HepG2 (cell line): ENCODE results near the gene ABHD12. TPM values are rescaled to one million over a fixed set of nuclear protein-coding genes. Genes with fewer than 3 reads are reported as not detected.
A peak's percentile ranks its signal among the peaks of the same experiment; 100 is the strongest.

Experiments
- ATF6 ChIP-seq: sonication (generic); formaldehyde crosslinking; conservative IDR thresholded peaks from 2 replicates; pipeline ENCODE4 v1.4.0; 2020; ENCODE audit warnings: missing genetic modification reagents
- BHLHE40 ChIP-seq: IDR thresholded peaks from 2 replicates; pipeline ENCODE4 v1.6.1; 2011; ENCODE audit warnings: low read length, improper control_type of control experiment
- EP300 ChIP-seq, 3 experiments: sonication (generic) in 1 of 3; formaldehyde crosslinking in 1 of 3; IDR thresholded peaks; 2 replicates each; pipeline versions ENCODE4 v1.5.1 to v1.6.1; 2011 to 2020; ENCODE audit warnings: low read depth in 2 of 3, low read length in 2 of 3, borderline replicate concordance in 1 of 3, improper control_type of control experiment in 1 of 3, mild to moderate bottlenecking in 1 of 3, missing genetic modification reagents in 1 of 3, moderate library complexity in 1 of 3
- HMGXB4 ChIP-seq, 2 experiments: sonication (generic) in 1 of 2; formaldehyde crosslinking in 1 of 2; IDR thresholded peaks; 2 replicates each; pipeline versions ENCODE4 v1.4.0 to v1.6.1; 2018 to 2020; ENCODE audit warnings: missing genetic modification reagents in 2 of 2, borderline replicate concordance in 1 of 2, low read depth in 1 of 2, mild to moderate bottlenecking in 1 of 2, missing biosample characterization in 1 of 2
- JUN ChIP-seq: sonication (generic); formaldehyde crosslinking; IDR thresholded peaks from 2 replicates; pipeline ENCODE4 v1.4.0; 2020; ENCODE audit warnings: mild to moderate bottlenecking, missing genetic modification reagents
- KAT8 ChIP-seq: IDR thresholded peaks from 2 replicates; pipeline ENCODE4 v1.6.1; 2016; ENCODE audit warnings: missing genetic modification reagents, missing compliant biosample characterization
- KDM6A ChIP-seq: IDR thresholded peaks from 2 replicates; pipeline ENCODE4 v1.6.1; 2016; ENCODE audit warnings: low read depth
- NCOR1 ChIP-seq: fragments of 200-600 bp; sonication (generic); IDR thresholded peaks from 2 replicates; pipeline ENCODE4 v1.7.0; 2017; ENCODE audit warnings: antibody characterized with exemption, low read length, borderline replicate concordance
- NFKBIZ ChIP-seq: IDR thresholded peaks from 2 replicates; pipeline ENCODE4 v1.6.1; 2018; ENCODE audit warnings: missing genetic modification reagents, missing compliant biosample characterization
- NKX3-1 ChIP-seq: sonication (generic); formaldehyde crosslinking; IDR thresholded peaks from 2 replicates; pipeline ENCODE4 v1.5.0; 2020; ENCODE audit warnings: missing genetic modification reagents
- NR2F2 ChIP-seq: IDR thresholded peaks from 2 replicates; pipeline ENCODE4 v1.6.1; 2012; ENCODE audit warnings: low read depth, inconsistent platforms, borderline replicate concordance
- RBM39 ChIP-seq: fragments of 200-400 bp; formaldehyde crosslinking; IDR thresholded peaks from one replicate; pipeline ENCODE4 v1.6.1; 2018; ENCODE audit warnings: antibody characterized with exemption, mild to moderate bottlenecking, low read depth, low read length; ENCODE audit not compliant: poor library complexity, severe bottlenecking
- SMAD1 ChIP-seq: sonication (generic); formaldehyde crosslinking; IDR thresholded peaks from 2 replicates; pipeline ENCODE4 v1.4.0; 2020; ENCODE audit warnings: missing genetic modification reagents, low read depth, mild to moderate bottlenecking, borderline replicate concordance
- SSRP1 ChIP-seq: IDR thresholded peaks from 2 replicates; pipeline ENCODE4 v1.6.1; 2016; ENCODE audit warnings: control low read depth
- TP53 ChIP-seq: sonication (generic); formaldehyde crosslinking; conservative IDR thresholded peaks from 2 replicates; pipeline ENCODE4 v1.4.0; 2020; ENCODE audit warnings: missing genetic modification reagents
- TRIM22 ChIP-seq: fragments of 450-650 bp; IDR thresholded peaks from 2 replicates; pipeline ENCODE4 v1.6.1; 2017
- ZBTB44 ChIP-seq: sonication (generic); formaldehyde crosslinking; IDR thresholded peaks from 2 replicates; pipeline ENCODE4 v1.4.0; 2020; ENCODE audit warnings: missing genetic modification reagents
- ZKSCAN1 ChIP-seq: fragments of 150-350 bp; IDR thresholded peaks from 2 replicates; pipeline ENCODE4 v1.6.1; 2014; ENCODE audit warnings: low read length
- ZNF543 ChIP-seq: sonication (generic); formaldehyde crosslinking; IDR thresholded peaks from 2 replicates; pipeline ENCODE4 v1.4.0; 2020; ENCODE audit warnings: mild to moderate bottlenecking, missing genetic modification reagents
- ZNF616 ChIP-seq: sonication (generic); formaldehyde crosslinking; IDR thresholded peaks from 2 replicates; pipeline ENCODE4 v1.5.0; 2020; ENCODE audit warnings: low read depth, mild to moderate bottlenecking, missing genetic modification reagents
- ZNF737 ChIP-seq: sonication (generic); formaldehyde crosslinking; IDR thresholded peaks from 2 replicates; pipeline ENCODE4 v1.5.0; 2020; ENCODE audit warnings: missing genetic modification reagents, mild to moderate bottlenecking, borderline replicate concordance
- ZNF768 ChIP-seq: sonication (generic); formaldehyde crosslinking; IDR thresholded peaks from 2 replicates; pipeline ENCODE4 v1.4.0; 2020; ENCODE audit warnings: missing genetic modification reagents
- ZNF792 ChIP-seq: IDR thresholded peaks from 2 replicates; pipeline ENCODE4 v1.6.1; 2016
- polyA plus RNA-seq, 8 experiments: library from polyadenylated mRNA; depleted of rRNA in 3 of 8; stranded (reverse) in 7 of 8; unstranded in 1 of 8; fragments of >200 nt; fragmentation: Illumina TruSeq in 4 of 8; extraction: Trizol in 4 of 8; gene quantifications; 2 replicates each; pipeline versions ENCODE4 v1.2.1 to v1.2.3, GENCODE V29; 2011 to 2016; ENCODE audit warnings: low read depth in 4 of 8, missing spikeins in 1 of 8, mixed read lengths in 1 of 8; ENCODE audit not compliant: insufficient read depth in 1 of 8
- total RNA-seq, 5 experiments: library from RNA; depleted of rRNA; stranded (reverse); fragments of >200 nt; fragmentation: Illumina TruSeq; extraction: Trizol; gene quantifications; 2 replicates each; pipeline ENCODE4 v1.2.3, GENCODE V29; 2016; ENCODE audit warnings: low read depth in 1 of 5

ABHD12 gene
- total and polyA plus RNA-seq, 2 of the 13 experiments (the other 11 are each of a cell fraction or from before 2014, with no cell fraction given): 23.5 to 72.1 TPM

GRCh38 chr20:25407311-25408169, 16.9 kb upstream of the ABHD12 start, which contains the start of gene GINS1 (continued):
- TF ChIP-seq RBM39 (peak; percentile 82), SMAD1 (CRISPR knock-in tag) (peak; percentile 97; the same call in 1 of the 2 replicates), NKX3-1 (CRISPR knock-in tag) (peak; percentile 99), TRIM22 (no peak), NR2F2 (peak; percentile 37; the same call in 1 of the 2 replicates), ZBTB44 (CRISPR knock-in tag) (peak; percentile 18; the same call in 1 of the 2 replicates), EP300 (IDR thresholded peaks at IDR 0.05; ENCODE audit: low read depth in 2 of 2, low read length in 2 of 2) (peak; percentile 37 to 65), EP300 (CRISPR knock-in tag; IDR thresholded peaks at IDR 0.05; ENCODE audit: borderline replicate concordance) (no peak; the same call in 1 of the 2 replicates), ZKSCAN1 (peak; percentile 42), JUN (peak; percentile 68; the same call in 1 of the 2 replicates), ATF6 (no peak), HMGXB4 (CRISPR knock-in tag; IDR thresholded peaks at IDR 0.05; ENCODE audit: borderline replicate concordance in 1 of 2, low read depth in 1 of 2) (peak; percentile 94), ZNF792 (peak; percentile 92), KDM6A (CRISPR knock-in tag) (peak; percentile 20; the same call in 1 of the 2 replicates), ZNF737 (peak; percentile 97), TP53 (CRISPR knock-in tag) (peak; percentile 95), ZNF616 (CRISPR knock-in tag) (peak; percentile 96), SSRP1 (CRISPR knock-in tag) (no peak), KAT8 (CRISPR knock-in tag) (peak; percentile 99), ZNF768 (CRISPR knock-in tag) (peak; percentile 89), NFKBIZ (CRISPR knock-in tag) (no peak), ZNF543 (CRISPR knock-in tag) (peak; percentile 98), BHLHE40 (no peak; the same call in 1 of the 2 replicates), NCOR1 (peak; percentile 60; the same call in 1 of the 2 replicates)
